ENCODE measurements around the gene AKR1B15.
"Not testable (repeated sequence)": the region's sequence is repeated elsewhere in the genome, so short reads cannot be mapped to it uniquely, and the experiment has no call there.

DNA sequence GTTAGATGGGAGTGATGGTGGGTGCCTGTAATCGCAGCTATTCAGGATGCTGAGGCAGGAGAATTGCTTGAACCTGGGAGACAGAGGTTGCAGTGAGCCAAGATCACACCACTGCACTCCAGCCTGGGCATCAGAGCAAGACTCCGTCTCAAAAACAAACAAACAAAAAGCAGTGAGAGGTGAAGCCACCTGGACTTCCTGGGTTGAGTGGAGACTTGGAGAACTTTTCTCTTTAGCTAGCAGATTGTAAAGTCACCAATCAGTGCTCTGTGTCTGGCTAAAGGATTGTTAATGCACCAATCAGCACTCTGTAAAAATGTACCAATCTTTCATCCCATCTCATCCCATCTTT is 14.5 kb downstream of the AKR1B15 start:
- TF ChIP-seq CTCF (conservative IDR thresholded peaks at IDR 0.05; ENCODE audit: low read depth, low read length); EZH2 (IDR thresholded peaks at IDR 0.05; ENCODE audit: borderline replicate concordance, low read depth, low read length, poor library complexity, severe bottlenecking): not testable (repeated sequence)

All from A673 (cell line).